Liver (tissue), 9 donors: ENCODE measurements around the gene NPAS2. TPM values are rescaled to one million over a fixed set of nuclear protein-coding genes. Genes with fewer than 3 reads are reported as not detected.

Experiments
- DNase-seq: peaks from one replicate; pipeline ENCODE4 v3.0.0-alpha.2; 2017; ENCODE audit warnings: low spot score
- H3K27ac ChIP-seq, 2 donors: one replicate each; pipeline ENCODE4 v1.7.0; 2013; ENCODE audit warnings: inconsistent platforms in 2 of 2, low read length in 2 of 2, control low read depth in 1 of 2, low read depth in 1 of 2, mild to moderate bottlenecking in 1 of 2
- H3K27me3 ChIP-seq, 4 donors: one replicate each; pipeline versions ENCODE4 v1.6.1 to v1.7.0; 2013; ENCODE audit warnings: low read length in 3 of 4, inconsistent platforms in 1 of 4, mild to moderate bottlenecking in 1 of 4, moderate library complexity in 1 of 4; ENCODE audit not compliant: control insufficient read depth in 4 of 4, insufficient read depth in 4 of 4
- H3K36me3 ChIP-seq, 4 donors: one replicate each; pipeline versions ENCODE4 v1.6.1 to v1.7.0; 2013; ENCODE audit warnings: low read length in 3 of 4, mild to moderate bottlenecking in 3 of 4, low read depth in 1 of 4, moderate library complexity in 1 of 4; ENCODE audit not compliant: control insufficient read depth in 4 of 4, insufficient read depth in 3 of 4
- H3K4me1 ChIP-seq, 4 donors: one replicate each; pipeline versions ENCODE4 v1.6.1 to v1.7.0; 2013; ENCODE audit warnings: low read length in 3 of 4, mild to moderate bottlenecking in 3 of 4, moderate library complexity in 1 of 4; ENCODE audit not compliant: control insufficient read depth in 4 of 4, insufficient read depth in 4 of 4
- H3K4me3 ChIP-seq, 3 donors: one replicate each; pipeline versions ENCODE4 v1.6.1 to v1.7.0; 2013; ENCODE audit warnings: low read length in 3 of 3, control low read depth in 1 of 3, low read depth in 1 of 3, mild to moderate bottlenecking in 1 of 3
- H3K9ac ChIP-seq, 2 donors: one replicate each; pipeline ENCODE4 v1.7.0; 2013; ENCODE audit warnings: low read length in 2 of 2, mild to moderate bottlenecking in 2 of 2, moderate library complexity in 2 of 2, control low read depth in 1 of 2, low read depth in 1 of 2
- H3K9me3 ChIP-seq, 4 donors: one replicate each; pipeline versions ENCODE4 v1.6.1 to v1.7.0; 2013; ENCODE audit warnings: low read length in 3 of 4; ENCODE audit not compliant: control insufficient read depth in 4 of 4
- ATF3 ChIP-seq: IDR thresholded peaks from 2 replicates; pipeline ENCODE4 v1.6.1; 2016; ENCODE audit warnings: antibody characterized with exemption
- CTCF ChIP-seq: fragments of 150-350 bp; IDR thresholded peaks from 2 replicates; pipeline ENCODE4 v1.5.1; 2017; ENCODE audit warnings: improper control_type of control experiment, low read depth, low read length; ENCODE audit not compliant: missing input control
- EGR1 ChIP-seq, 2 donors: IDR thresholded peaks; 2 replicates each; pipeline ENCODE4 v1.6.1; 2016 to 2018; ENCODE audit warnings: antibody characterized with exemption in 2 of 2, low read depth in 2 of 2
- FOXA2 ChIP-seq: IDR thresholded peaks from 2 replicates; pipeline ENCODE4 v1.6.1; 2016; ENCODE audit warnings: antibody characterized with exemption
- GABPA ChIP-seq, 2 donors: IDR thresholded peaks in 1 of 2; conservative IDR thresholded peaks in 1 of 2; 2 replicates each; pipeline ENCODE4 v1.6.1; 2016; ENCODE audit warnings: antibody characterized with exemption in 2 of 2, mild to moderate bottlenecking in 1 of 2, moderate library complexity in 1 of 2
- HNF4A ChIP-seq, 2 donors: conservative IDR thresholded peaks; 2 replicates each; pipeline ENCODE4 v1.6.1; 2016; ENCODE audit warnings: antibody characterized with exemption in 2 of 2, mild to moderate bottlenecking in 2 of 2
- HNF4G ChIP-seq: IDR thresholded peaks from 2 replicates; pipeline ENCODE4 v1.6.1; 2016; ENCODE audit warnings: antibody characterized with exemption
- JUND ChIP-seq, 2 donors: IDR thresholded peaks; 2 replicates each; pipeline ENCODE4 v1.6.1; 2016; ENCODE audit warnings: antibody characterized with exemption in 2 of 2
- MAX ChIP-seq: IDR thresholded peaks from 2 replicates; pipeline ENCODE4 v1.6.1; 2016; ENCODE audit warnings: antibody characterized with exemption
- NR2F2 ChIP-seq: IDR thresholded peaks from 2 replicates; pipeline ENCODE4 v1.6.1; 2016; ENCODE audit warnings: antibody characterized with exemption
- RAD21 ChIP-seq, 2 donors: IDR thresholded peaks; 2 replicates each; pipeline ENCODE4 v1.6.1; 2016; ENCODE audit warnings: antibody characterized with exemption in 2 of 2, mild to moderate bottlenecking in 2 of 2
- REST ChIP-seq: IDR thresholded peaks from 2 replicates; pipeline ENCODE4 v1.6.1; 2016; ENCODE audit warnings: antibody characterized with exemption, mild to moderate bottlenecking
- RXRA ChIP-seq, 2 donors: IDR thresholded peaks; 2 replicates each; pipeline ENCODE4 v1.6.1; 2017 to 2018; ENCODE audit warnings: antibody characterized with exemption in 2 of 2, mild to moderate bottlenecking in 1 of 2
- SP1 ChIP-seq: IDR thresholded peaks from 2 replicates; pipeline ENCODE4 v1.6.1; 2018; ENCODE audit warnings: antibody characterized with exemption, mild to moderate bottlenecking
- TAF1 ChIP-seq: conservative IDR thresholded peaks from 2 replicates; pipeline ENCODE4 v1.6.1; 2016; ENCODE audit warnings: antibody characterized with exemption, mild to moderate bottlenecking
- YY1 ChIP-seq: IDR thresholded peaks from 2 replicates; pipeline ENCODE4 v1.6.1; 2016; ENCODE audit warnings: antibody characterized with exemption, mild to moderate bottlenecking
- ZBTB33 ChIP-seq: IDR thresholded peaks from 2 replicates; pipeline ENCODE4 v1.6.1; 2016; ENCODE audit warnings: antibody characterized with exemption
- WGBS: extraction: QIAGEN DNeasy Blood & Tissue Kit; methylation state at CpG from one replicate; pipeline ENCODE4 v1.1.7; 2013; 5-methylcytosine and 5-hydroxymethylcytosine counted together
- polyA plus RNA-seq, 2 donors: library from polyadenylated mRNA; stranded (reverse) in 1 of 2; unstranded in 1 of 2; fragments of 200-250 nt in 1 of 2; fragments of >200 nt in 1 of 2; fragmentation: Nextera tagmentation in 1 of 2; extraction: Ambion mirVana in 1 of 2; gene quantifications; one replicate each; pipeline versions ENCODE4 v1.2.1 to v1.2.3, GENCODE V29; 2013 to 2015
- total RNA-seq, 2 donors: library from RNA; depleted of rRNA; stranded (reverse); fragments of >200 nt; gene quantifications; one replicate each; pipeline ENCODE4 v1.2.3, GENCODE V29; 2014
- donor health status: healthy.
- donor health status: healthy.
- donor health status: healthy.
- donor health status: healthy.
- donor health status: healthy.

Gene NPAS2
- total and polyA plus RNA-seq, 4 donors, result 0.33 to 24.3 (median 6.6) TPM

GRCh38 chr2:100960688-100961087, 140.7 kb downstream of the NPAS2 start:
- DNase-seq, result no peak
- H3K9me3 ChIP-seq, result no peaks in the 10 kb centered on the region
- H3K27me3 ChIP-seq, result no peaks in the 10 kb centered on the region
- H3K27ac ChIP-seq, result no peak overlapping the region
- 95% methylated on average over 4 of the region's 4 CpGs for WGBS
- TF ChIP-seq EGR1 (IDR thresholded peaks at IDR 0.05; ENCODE audit: low read depth in 2 of 2) (no peak), TAF1 (no peak), GABPA (IDR thresholded peaks at IDR 0.05 in 1 of 2, conservative IDR thresholded peaks at IDR 0.05 in 1 of 2) (no peak), HNF4G (no peak), HNF4A (conservative IDR thresholded peaks at IDR 0.05) (no peak), RAD21 (IDR thresholded peaks at IDR 0.05) (no peak), REST (no peak), RXRA (IDR thresholded peaks at IDR 0.05) (no peak), SP1 (no peak), ATF3 (no peak), MAX (no peak), FOXA2 (no peak), YY1 (no peak), CTCF (no peak), NR2F2 (no peak), JUND (IDR thresholded peaks at IDR 0.05) (no peak), ZBTB33 (no peak)
- H3K4me3 ChIP-seq, result no peak overlapping the region
- peaks cover 5 to 17% (median 10%) of the 10 kb centered on the region in 4 donors for H3K4me1 ChIP-seq
- H3K36me3 ChIP-seq, result no peaks in the 10 kb centered on the region
- no peak overlapping the region for H3K9ac ChIP-seq
